AG10803 (cell line): ENCODE measurements around the gene TWSG1.

ENCODE experiments used
- DNase-seq: peaks from one replicate; pipeline ENCODE4 v3.0.0; 2010; ENCODE audit warnings: low read depth
- H3K4me3 ChIP-seq: 2 replicates; pipeline ENCODE4 v1.5.1; 2011; ENCODE audit warnings: mild to moderate bottlenecking, low read length, control low read depth
- CTCF ChIP-seq: conservative IDR thresholded peaks from 2 replicates; pipeline ENCODE4 v1.5.1; 2011; ENCODE audit warnings: mild to moderate bottlenecking, low read length, control low read depth, inconsistent platforms

The TWSG1 gene

GRCh38 chr18:9413576-9413975 lies 79.0 kb downstream of the TWSG1 start:
- H3K4me3 ChIP-seq = no peak overlapping the region
- TF ChIP-seq CTCF = no peak
- peak; percentile 89 for DNase-seq

DNA sequence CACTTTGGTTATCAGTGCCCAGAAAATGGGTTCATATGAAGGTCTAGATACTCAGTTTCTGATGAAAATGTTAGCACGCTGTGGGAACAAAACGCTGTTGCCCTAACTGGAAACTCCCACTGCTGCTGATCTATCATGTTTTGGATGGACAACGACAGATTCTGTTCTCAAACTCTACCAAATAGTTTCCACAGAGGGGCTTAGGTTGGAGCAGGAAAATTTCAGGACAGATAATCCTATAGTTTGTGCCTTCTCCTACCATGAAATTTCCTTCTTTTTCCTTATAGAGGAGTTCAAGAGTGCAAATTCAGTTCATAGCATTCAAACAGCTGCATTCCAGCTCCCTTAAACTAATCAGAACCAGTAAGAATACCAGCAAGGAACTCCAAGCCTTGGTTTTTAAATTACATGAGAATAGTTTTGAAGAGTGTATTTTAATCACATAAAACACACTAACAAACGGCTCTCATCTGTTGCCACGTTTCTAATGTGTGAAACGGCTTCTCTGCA lies 82.0 kb downstream of the TWSG1 start:
- 0 out of 2 replicates have a peak overlapping the region, but pooled peaks have one; percentile 3 for H3K4me3 ChIP-seq
- no peak for DNase-seq
- no peak for TF ChIP-seq CTCF

- TF ChIP-seq CTCF = no peak
- DNase-seq = peak; percentile 86
- H3K4me3 ChIP-seq = peak overlapping the region; percentile 3; the same call in 1 of the 2 replicates
Measured at GRCh38 chr18:9417073-9417851, 82.7 kb downstream of the TWSG1 start.

GRCh38 chr18:9418047-9418690 lies 83.6 kb downstream of the TWSG1 start:
- no peak for TF ChIP-seq CTCF
- DNase-seq = no peak
- H3K4me3 ChIP-seq = no peak overlapping the region

DNA sequence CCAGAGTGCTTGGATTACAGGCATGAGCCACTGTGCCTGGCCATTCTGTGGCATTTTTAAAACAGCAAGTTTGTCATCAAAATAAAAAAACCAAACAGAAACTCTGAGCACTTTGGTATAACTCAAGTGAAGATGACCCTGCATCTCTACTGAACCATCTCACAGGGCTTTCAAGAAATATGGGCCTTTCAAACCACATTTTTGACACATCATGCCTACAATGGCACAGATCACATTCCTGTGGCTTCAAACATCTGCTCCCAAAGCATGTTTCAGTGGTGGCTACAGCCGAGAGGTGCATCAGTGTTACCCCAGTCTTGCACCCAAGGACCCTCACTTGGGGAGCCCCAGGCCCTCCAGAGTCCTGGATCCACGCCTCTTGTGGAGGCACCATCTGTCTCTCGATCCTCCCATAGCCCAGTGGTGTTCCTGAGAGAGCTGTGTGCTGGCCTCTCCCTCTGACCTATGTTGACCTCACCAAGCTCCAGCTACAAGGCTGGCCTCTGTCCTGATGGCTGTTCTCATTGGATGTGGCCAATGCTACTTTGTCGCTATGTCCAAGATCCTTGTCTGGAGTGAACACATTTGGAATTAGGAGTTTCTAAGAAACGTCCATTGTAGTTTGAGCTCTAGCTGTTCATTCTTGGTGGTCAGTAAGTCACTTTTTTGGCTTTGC lies 85.5 kb downstream of the TWSG1 start:
- DNase-seq = peak; percentile 84
- no peak overlapping the region for H3K4me3 ChIP-seq
- no peak for TF ChIP-seq CTCF

DNA sequence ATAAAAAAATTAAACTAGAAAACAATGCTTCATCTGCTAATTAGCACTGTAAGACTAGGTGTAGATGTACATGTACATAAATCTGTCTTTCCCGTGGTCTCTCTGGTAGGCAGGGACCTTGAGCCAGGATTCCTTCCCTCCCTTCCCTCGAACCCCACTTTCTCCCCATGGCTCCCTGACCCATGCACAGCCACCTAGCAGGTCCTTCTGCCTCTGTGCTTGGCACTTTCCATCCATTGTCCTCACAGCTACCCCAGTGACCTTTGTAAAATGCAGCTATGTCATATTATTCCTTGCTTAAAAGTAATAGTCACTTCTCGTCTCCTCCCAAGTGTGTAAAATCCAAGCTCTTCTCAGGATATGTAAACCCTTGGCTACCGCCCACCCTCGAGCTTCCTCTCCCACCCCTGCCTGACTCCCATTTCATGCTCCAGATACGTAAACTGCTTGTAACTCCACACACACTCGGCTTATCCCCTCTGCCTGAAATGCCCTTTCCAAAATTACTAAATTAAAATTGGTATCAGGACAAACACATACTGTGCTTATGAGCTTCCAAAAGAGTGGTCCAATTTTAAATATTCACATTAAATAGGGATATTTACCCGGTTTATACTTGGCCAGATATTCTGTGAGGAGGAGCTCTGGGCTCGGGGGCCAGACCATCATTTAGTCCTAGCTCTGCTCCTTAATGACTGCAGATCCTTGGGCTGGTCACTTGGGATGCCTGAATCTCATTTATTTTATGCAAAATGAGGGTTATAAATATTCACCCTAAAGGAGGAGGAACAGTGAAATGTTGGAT lies 86.7 kb downstream of the TWSG1 start:
- DNase-seq = no peak
- no peak for TF ChIP-seq CTCF
- H3K4me3 ChIP-seq = no peak overlapping the region
